Nephron progenitor cell (in vitro differentiated cells): ENCODE measurements around the gene KCTD1.

Experiments used
- DNase-seq: peaks from one replicate; pipeline ENCODE4 v3.0.0; 2021
- H3K27ac Mint-ChIP-seq: 2 replicates; pipeline ENCODE4 v1.8.0; 2021; ENCODE audit warnings: mild to moderate bottlenecking, moderate library complexity, mixed read lengths
- H3K27me3 Mint-ChIP-seq: 2 replicates; pipeline ENCODE4 v1.8.0; 2021; ENCODE audit warnings: mild to moderate bottlenecking, low read depth, mixed read lengths; ENCODE audit not compliant: poor library complexity
- H3K36me3 Mint-ChIP-seq: 2 replicates; pipeline ENCODE4 v1.8.0; 2021; ENCODE audit warnings: low read depth, mixed read lengths
- H3K4me1 Mint-ChIP-seq: 2 replicates; pipeline ENCODE4 v1.8.0; 2021; ENCODE audit warnings: mixed read lengths
- H3K4me3 Mint-ChIP-seq: 2 replicates; pipeline ENCODE4 v1.8.0; 2021; ENCODE audit warnings: mild to moderate bottlenecking, moderate library complexity, mixed read lengths
- H3K9me3 Mint-ChIP-seq: 2 replicates; pipeline ENCODE4 v1.8.0; 2021; ENCODE audit warnings: mild to moderate bottlenecking, moderate library complexity, mixed read lengths
- CTCF ChIP-seq: fragments of 200-600 bp; sonication (generic); IDR thresholded peaks from 2 replicates; pipeline ENCODE4 v1.5.0; 2021; ENCODE audit warnings: antibody characterized with exemption

The KCTD1 gene

GRCh38 chr18:26524002-26524401 lies 24.4 kb downstream of the KCTD1 start:
- Mint-ChIP-seq H3K36me3 (peaks cover 39% of the 10 kb centered on the region), H3K4me1 (peaks cover 54% of the 10 kb centered on the region), H3K27ac (peak overlapping the region; percentile 62), H3K4me3 (no peak overlapping the region), H3K9me3 (no peaks in the 10 kb centered on the region), H3K27me3 (peaks cover 18% of the 10 kb centered on the region)
- no peak for TF ChIP-seq CTCF
- DNase-seq: no peak

- Mint-ChIP-seq H3K36me3 (peaks cover 33% of the 10 kb centered on the region), H3K27ac (peak overlapping the region; percentile 96), H3K4me1 (peaks cover 48% of the 10 kb centered on the region), H3K9me3 (no peaks in the 10 kb centered on the region), H3K4me3 (no peak overlapping the region), H3K27me3 (peaks cover 8% of the 10 kb centered on the region)
- TF ChIP-seq CTCF: no peak
- DNase-seq: no peak
Measured at GRCh38 chr18:26521617-26522016, 26.7 kb downstream of the KCTD1 start.

- DNase-seq: no peak
- peaks cover 32% of the 10 kb centered on the region for H3K36me3 Mint-ChIP-seq
- peaks cover 48% of the 10 kb centered on the region for H3K4me1 Mint-ChIP-seq
- no peak overlapping the region for H3K4me3 Mint-ChIP-seq
- TF ChIP-seq CTCF: no peak
- H3K27me3 Mint-ChIP-seq: peaks cover 4% of the 10 kb centered on the region
- peak overlapping the region; percentile 81 for H3K27ac Mint-ChIP-seq
- no peaks in the 10 kb centered on the region for H3K9me3 Mint-ChIP-seq
Measured at GRCh38 chr18:26520974-26521373, 27.4 kb downstream of the KCTD1 start.

GRCh38 chr18:26519114-26519513 lies 29.2 kb downstream of the KCTD1 start:
- Mint-ChIP-seq H3K4me3 (no peak overlapping the region), H3K36me3 (peaks cover 36% of the 10 kb centered on the region), H3K9me3 (no peaks in the 10 kb centered on the region), H3K27me3 (no peaks in the 10 kb centered on the region), H3K4me1 (peaks cover 60% of the 10 kb centered on the region), H3K27ac (no peak overlapping the region)
- TF ChIP-seq CTCF: no peak
- DNase-seq: no peak

GRCh38 chr18:26516964-26517363 lies 31.4 kb downstream of the KCTD1 start:
- TF ChIP-seq CTCF: no peak
- Mint-ChIP-seq H3K27ac (peak overlapping the region; percentile 33), H3K4me3 (no peak overlapping the region), H3K27me3 (no peaks in the 10 kb centered on the region), H3K9me3 (no peaks in the 10 kb centered on the region), H3K36me3 (peaks cover 40% of the 10 kb centered on the region), H3K4me1 (peaks cover 64% of the 10 kb centered on the region)
- DNase-seq: no peak

GRCh38 chr18:26515643-26516487 lies 32.5 kb downstream of the KCTD1 start:
- DNase-seq: no peak
- H3K36me3 Mint-ChIP-seq: peaks cover 39% of the 10 kb centered on the region
- peaks cover 64% of the 10 kb centered on the region for H3K4me1 Mint-ChIP-seq
- H3K27me3 Mint-ChIP-seq: no peaks in the 10 kb centered on the region
- H3K9me3 Mint-ChIP-seq: no peaks in the 10 kb centered on the region
- no peak for TF ChIP-seq CTCF
- H3K4me3 Mint-ChIP-seq: peak overlapping the region; percentile 36
- H3K27ac Mint-ChIP-seq: peak overlapping the region; percentile 88
